ENCODE data around the gene ZNF883.
"Not testable (repeated sequence)": the region's sequence is repeated elsewhere in the genome, so short reads cannot be mapped to it uniquely, and the experiment has no call there.

The ZNF883 gene

DNA sequence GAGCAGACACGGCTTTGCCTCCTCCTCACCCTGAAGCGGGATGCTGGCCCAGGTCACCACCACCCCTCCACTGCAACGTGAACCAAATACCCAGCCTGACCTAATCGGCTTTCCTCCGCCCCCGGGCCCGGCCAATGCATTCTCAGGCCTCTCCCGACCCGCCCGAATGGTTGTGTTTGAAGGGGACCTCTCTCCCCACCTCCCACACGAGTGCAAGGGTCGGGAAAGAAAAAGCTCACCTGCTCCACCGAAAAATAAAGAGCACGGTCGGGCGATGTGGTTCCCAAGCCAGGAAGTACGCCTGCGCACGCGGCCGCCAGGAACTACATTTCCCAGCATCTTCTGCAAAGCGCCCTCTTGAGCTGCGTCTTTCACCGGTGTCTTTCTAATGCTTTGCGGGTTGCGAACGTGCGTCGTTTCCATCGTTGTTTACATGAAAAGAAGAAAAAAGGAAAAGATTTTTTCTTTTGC, at the start of gene ZNF883:
TSS of gene ZNF883 (minus strand) at position 282 of the 471 bp plus-strand sequence.
- DNase-seq (ENCODE audit: low spot score) = peak; percentile 68

- DNase-seq (ENCODE audit: low spot score) = not testable (repeated sequence)
Observed at GRCh38 chr9:113061072-113061850, 49.3 kb upstream of the ZNF883 start.

GRCh38 chr9:113059581-113060284, 47.7 kb upstream of the ZNF883 start:
- not testable (repeated sequence) for DNase-seq (ENCODE audit: low spot score)

GRCh38 chr9:113057193-113057592, 45.2 kb upstream of the ZNF883 start:
- no peak for DNase-seq (ENCODE audit: low spot score)

- DNase-seq (ENCODE audit: low spot score) = peak; percentile 95
Observed at GRCh38 chr9:113056191-113057106, 44.5 kb upstream of the ZNF883 start, which contains the start of gene ZFP37. Gene ZFP37 (minus strand): TSS chr9:113056724. CDS start chr9:113056688, 36 bp downstream.

- no peak for DNase-seq (ENCODE audit: low spot score)
Observed at GRCh38 chr9:113042884-113043657, 31.1 kb upstream of the ZNF883 start.

DNA sequence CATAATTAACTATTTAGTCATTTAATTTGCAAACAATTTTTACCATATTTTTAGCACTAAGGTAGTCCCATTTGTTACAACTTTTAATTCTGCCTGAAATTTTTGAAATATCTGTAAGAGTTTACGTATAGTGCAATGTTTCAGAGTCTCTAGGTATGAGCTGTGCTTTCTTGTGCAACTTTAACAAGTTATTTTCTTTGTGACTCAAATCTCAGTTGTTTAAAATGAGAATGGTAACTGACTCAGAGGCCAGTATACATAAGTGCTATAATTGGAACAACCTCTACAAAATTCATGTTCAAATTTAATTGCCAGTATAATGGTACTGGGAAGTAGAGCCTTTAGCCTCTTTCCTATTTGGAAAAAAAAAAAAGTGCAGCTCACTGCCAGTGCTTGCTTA, 14.2 kb upstream of the ZNF883 start:
- no peak for DNase-seq (ENCODE audit: low spot score)

DNA sequence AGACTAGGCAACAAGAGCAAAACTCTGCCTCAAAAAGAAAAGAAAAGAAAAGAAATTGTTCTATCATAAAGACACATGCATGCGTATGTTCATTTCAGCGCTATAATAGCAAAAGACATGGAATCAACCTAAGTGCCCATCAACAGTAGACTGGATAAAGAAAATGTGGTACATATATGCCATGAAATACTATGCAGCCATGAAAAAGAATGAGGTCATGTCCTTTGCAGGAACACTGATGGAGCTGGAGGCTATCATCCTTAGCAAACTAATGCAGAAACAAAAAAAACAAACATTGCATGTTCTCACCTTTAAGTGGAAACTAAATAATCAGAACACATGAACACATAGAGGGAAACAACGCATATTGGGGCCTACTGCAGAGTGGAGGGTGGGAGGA, 6.3 kb upstream of the ZNF883 start:
- DNase-seq (ENCODE audit: low spot score) = no peak

- no peak for DNase-seq (ENCODE audit: low spot score)
Observed at GRCh38 chr9:113012492-113012891, 500 bp upstream of the ZNF883 start.

DNA sequence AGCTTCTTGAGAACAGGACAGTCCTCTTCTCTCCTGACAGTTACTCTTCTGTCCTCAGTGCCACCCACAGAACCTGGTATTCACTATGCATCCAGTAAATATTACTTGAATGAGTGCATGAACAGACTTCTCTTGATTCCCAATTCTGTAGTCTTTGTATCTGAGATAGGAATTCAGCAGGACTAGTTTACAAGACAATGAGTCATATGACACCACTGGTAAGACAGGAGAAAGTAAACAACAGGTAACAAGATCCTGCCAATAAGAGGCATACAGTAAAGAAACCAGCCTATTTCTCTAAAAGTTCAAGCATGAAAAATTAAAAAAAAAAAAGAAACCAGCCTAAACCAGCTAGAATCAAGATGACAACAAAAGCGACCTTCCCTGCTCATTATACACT, 6.2 kb downstream of the ZNF883 start:
- no peak for DNase-seq (ENCODE audit: low spot score)

DNA sequence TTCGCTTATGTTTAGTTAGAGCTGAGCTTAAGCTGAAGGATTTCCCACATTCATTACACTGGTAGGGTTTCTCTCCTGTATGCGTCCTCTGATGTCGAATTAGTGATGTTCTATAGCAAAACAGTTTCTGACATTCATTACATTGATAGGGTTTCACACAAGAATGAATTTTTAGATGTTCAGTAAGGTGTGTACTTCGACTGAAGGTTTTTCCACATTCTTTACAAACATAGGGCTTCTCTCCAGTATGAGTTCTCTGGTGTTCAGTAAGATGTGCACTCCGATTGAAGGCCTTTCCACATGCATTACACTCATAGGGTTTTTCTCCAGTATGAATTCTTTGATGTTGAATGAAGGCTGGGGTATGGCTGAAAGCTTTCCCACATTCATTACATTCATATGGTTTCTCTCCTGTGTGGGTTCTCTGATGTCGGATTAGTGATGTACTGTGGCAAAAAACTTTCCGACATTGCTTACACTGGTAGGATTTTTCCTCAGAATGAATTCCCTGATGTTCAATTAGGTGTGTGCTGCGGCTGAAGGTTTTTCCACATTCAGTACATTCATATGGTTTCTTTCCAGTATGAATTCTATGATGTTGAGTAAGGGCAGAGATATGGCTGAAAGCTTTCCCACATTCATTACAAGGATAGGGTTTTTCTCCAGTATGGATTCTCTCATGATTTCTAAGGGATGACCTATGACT, 14.6 kb downstream of the ZNF883 start:
- DNase-seq (ENCODE audit: low spot score) = no peak

GRCh38 chr9:112971415-112971814, 40.6 kb downstream of the ZNF883 start:
- no peak for DNase-seq (ENCODE audit: low spot score)

GRCh38 chr9:112970939-112971338, 41.1 kb downstream of the ZNF883 start:
- DNase-seq (ENCODE audit: low spot score) = no peak

DNA sequence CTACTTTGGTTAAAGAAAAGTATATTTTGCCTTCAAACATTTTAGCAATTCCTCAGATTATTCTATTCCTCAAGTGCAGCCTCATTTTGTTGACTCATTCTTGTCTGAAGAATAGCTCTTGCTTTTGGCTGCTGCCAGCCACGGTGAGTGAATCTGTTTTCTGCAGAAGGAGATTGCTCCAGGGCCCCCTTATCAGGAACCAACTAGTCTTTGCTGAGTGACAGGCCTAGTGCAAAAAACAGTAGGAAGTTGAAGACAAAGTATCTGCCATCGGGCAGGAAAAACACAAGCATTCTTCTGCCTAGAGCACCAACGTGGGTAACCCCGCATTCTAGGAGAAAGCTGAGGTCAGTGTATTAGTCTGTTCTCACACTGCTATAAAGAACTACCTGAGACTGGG, 42.3 kb downstream of the ZNF883 start:
- DNase-seq (ENCODE audit: low spot score) = no peak

- no peak for DNase-seq (ENCODE audit: low spot score)
Observed at GRCh38 chr9:112955550-112955949, 56.4 kb downstream of the ZNF883 start.

DNA sequence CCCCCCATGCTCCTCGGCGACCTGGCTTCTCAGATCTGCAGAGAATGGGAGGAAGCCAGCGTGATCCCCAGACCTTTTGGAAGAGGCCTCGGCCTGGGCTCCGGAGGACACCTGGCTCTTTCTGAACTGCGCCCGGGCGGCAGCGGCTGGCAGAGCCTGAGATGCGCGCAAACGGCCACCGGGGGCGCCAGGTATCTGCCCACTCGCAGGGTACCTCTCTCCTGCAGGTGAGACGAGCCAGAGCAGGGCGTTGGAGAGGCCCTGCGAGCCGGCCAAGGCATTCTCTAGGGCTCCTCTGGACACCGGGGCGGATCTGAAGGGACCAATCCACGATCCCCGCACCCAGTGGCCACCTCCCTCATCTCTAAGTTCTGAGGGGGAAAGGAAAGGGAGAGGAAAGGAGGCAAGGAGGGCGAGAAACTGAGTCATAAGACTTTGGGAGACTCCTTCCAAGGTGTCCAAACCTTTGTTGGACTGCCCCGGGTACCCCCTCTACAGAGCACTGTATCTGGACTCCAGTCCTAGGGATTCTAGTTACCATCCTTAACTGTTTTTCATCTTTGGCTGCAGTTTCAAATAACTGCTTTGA, 66.3 kb downstream of the ZNF883 start:
- DNase-seq (ENCODE audit: low spot score) = no peak

DNA sequence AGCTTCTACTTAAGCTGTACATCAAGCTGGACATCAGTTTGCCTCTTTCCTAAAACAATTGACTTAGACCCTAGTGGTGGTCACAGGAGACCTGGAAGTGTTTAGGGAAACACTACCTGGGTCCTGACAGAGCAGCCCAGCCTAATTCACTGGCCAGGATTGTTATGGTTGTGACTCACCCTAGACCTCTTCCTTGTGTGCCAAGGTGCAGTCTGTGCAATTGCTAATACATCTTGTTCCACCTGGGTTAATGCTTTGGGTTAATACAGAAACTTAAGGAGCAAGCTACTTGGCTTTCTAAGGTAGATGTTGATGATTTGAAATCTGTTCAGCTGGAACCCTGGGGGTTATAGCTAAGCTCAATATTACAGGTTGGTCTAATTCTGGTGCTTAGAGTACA, 72.6 kb downstream of the ZNF883 start:
- DNase-seq (ENCODE audit: low spot score) = no peak

- DNase-seq (ENCODE audit: low spot score) = no peak
Observed at GRCh38 chr9:112933696-112934095, 78.3 kb downstream of the ZNF883 start.

DNA sequence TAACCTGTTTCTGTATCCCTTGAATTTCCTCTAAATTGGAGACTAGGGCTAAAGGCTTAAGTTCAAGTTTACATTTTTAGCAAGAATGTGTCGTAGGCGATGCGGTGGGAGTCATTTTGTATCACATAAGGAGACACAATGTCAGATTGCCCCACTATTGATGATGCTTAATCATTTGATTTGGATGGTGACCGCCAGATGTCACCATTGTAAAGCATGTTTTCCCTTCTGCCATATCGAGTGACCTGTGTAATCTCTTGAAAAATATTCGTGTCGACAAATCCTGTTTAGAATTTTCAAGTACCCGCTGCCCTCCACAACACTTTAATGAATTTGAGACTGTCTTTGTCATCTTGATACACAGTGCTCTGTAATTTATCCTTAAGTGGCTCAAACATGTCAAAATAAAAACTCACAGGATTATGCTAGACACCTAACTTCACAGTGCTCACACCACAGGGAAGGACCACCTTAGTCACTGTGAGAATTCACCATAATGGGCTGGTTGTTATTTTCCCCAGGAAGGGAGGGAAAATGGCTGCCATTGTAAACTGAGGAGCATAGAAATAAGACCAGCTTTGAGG, 86.8 kb downstream of the ZNF883 start:
- DNase-seq (ENCODE audit: low spot score) = peak; percentile 7

- DNase-seq (ENCODE audit: low spot score) = peak; percentile 17
Observed at GRCh38 chr9:112921549-112921948, 90.4 kb downstream of the ZNF883 start.
